Peyer's patch (tissue), 4 donors: ENCODE results near the gene ZNF507. TPM values are rescaled to one million over a fixed set of nuclear protein-coding genes. Genes with fewer than 3 reads are reported as not detected.

Experiments used
- DNase-seq, 3 donors: peaks; one replicate each; pipeline ENCODE4 v3.0.0-alpha.2; 2017 to 2019
- H3K27ac ChIP-seq, 4 donors: fragments of 200-600 bp; sonication (generic); one replicate each; pipeline ENCODE4 v1.5.1; 2016 to 2019
- H3K27me3 ChIP-seq, 2 donors: fragments of 200-600 bp; sonication (generic); one replicate each; pipeline ENCODE4 v1.5.1; 2019
- H3K36me3 ChIP-seq, 3 donors: fragments of 200-600 bp; sonication (generic); one replicate each; pipeline ENCODE4 v1.5.1; 2016 to 2019
- H3K4me1 ChIP-seq, 4 donors: fragments of 200-600 bp; sonication (generic); one replicate each; pipeline ENCODE4 v1.5.1; 2016 to 2019
- H3K4me3 ChIP-seq, 4 donors: fragments of 200-600 bp; sonication (generic); 1 replicate in 3 of 4; 2 replicates in 1 of 4; pipeline ENCODE4 v1.5.1; 2016 to 2019; ENCODE audit warnings: mild to moderate bottlenecking in 1 of 4
- H3K9me3 ChIP-seq, 4 donors: fragments of 200-600 bp; sonication (generic); one replicate each; pipeline ENCODE4 v1.5.1; 2016 to 2019; ENCODE audit warnings: mild to moderate bottlenecking in 1 of 4
- CTCF ChIP-seq, 6 experiments: fragments of 450-650 bp in 4 of 6; fragments of 200-600 bp in 2 of 6; sonication (generic) in 1 of 6; IDR thresholded peaks; one replicate each; pipeline ENCODE4 v1.5.1; 2017 to 2019; ENCODE audit warnings: antibody characterized with exemption in 6 of 6, mild to moderate bottlenecking in 3 of 6, moderate library complexity in 1 of 6
- POLR2A ChIP-seq, 2 donors: fragments of 450-650 bp; IDR thresholded peaks; one replicate each; pipeline ENCODE4 v1.5.1; 2017; ENCODE audit warnings: antibody characterized with exemption in 2 of 2, mild to moderate bottlenecking in 2 of 2, moderate library complexity in 2 of 2
- total RNA-seq, 4 donors: library from RNA; depleted of rRNA; stranded (reverse); fragments of >200 nt; gene quantifications; one replicate each; pipeline ENCODE4 v1.1.0, GENCODE V29; 2016

The ZNF507 gene
- total RNA-seq, 4 donors from 2014 or later: 28.2 to 43.7 (median 34.2) TPM

GRCh38 chr19:32415246-32415645 is 69.8 kb downstream of the ZNF507 start:
- H3K9me3 ChIP-seq: no peaks in the 10 kb centered on the region
- no peaks in the 10 kb centered on the region for H3K27me3 ChIP-seq
- no peak for TF ChIP-seq CTCF (IDR thresholded peaks at IDR 0.05)
- TF ChIP-seq POLR2A (IDR thresholded peaks at IDR 0.05): no peak
- peaks cover 0 to 43% (median 0%) of the 10 kb centered on the region in 3 donors for H3K36me3 ChIP-seq
- no peak for DNase-seq
- no peak overlapping the region for H3K4me3 ChIP-seq
- H3K4me1 ChIP-seq: no peaks in the 10 kb centered on the region
- H3K27ac ChIP-seq: no peak overlapping the region

- Histone ChIP-seq H3K4me1 (no peaks in the 10 kb centered on the region), H3K27me3 (no peaks in the 10 kb centered on the region), H3K9me3 (no peaks in the 10 kb centered on the region), H3K27ac (no peak overlapping the region), H3K36me3 (peaks cover 0 to 39% (median 0%) of the 10 kb centered on the region in 3 donors), H3K4me3 (no peak overlapping the region)
- no peak for DNase-seq
- TF ChIP-seq CTCF (IDR thresholded peaks at IDR 0.05) (no peak), POLR2A (IDR thresholded peaks at IDR 0.05) (no peak)
These were observed 70.3 kb downstream of the ZNF507 start for GRCh38 chr19:32415669-32416068.

- no peak overlapping the region for H3K27ac ChIP-seq
- H3K4me3 ChIP-seq: no peak overlapping the region
- DNase-seq: no peak
- H3K4me1 ChIP-seq: no peaks in the 10 kb centered on the region
- peaks cover 0 to 27% (median 0%) of the 10 kb centered on the region in 3 donors for H3K36me3 ChIP-seq
- no peaks in the 10 kb centered on the region for H3K27me3 ChIP-seq
- no peaks in the 10 kb centered on the region for H3K9me3 ChIP-seq
- TF ChIP-seq POLR2A (IDR thresholded peaks at IDR 0.05): no peak
- no peak for TF ChIP-seq CTCF (IDR thresholded peaks at IDR 0.05)
These were observed 71.5 kb downstream of the ZNF507 start for GRCh38 chr19:32416749-32417456.

- H3K36me3 ChIP-seq: peaks cover 0 to 14% (median 0%) of the 10 kb centered on the region in 3 donors
These were observed 72.7 kb downstream of the ZNF507 start for GRCh38 chr19:32418155-32418554.

GRCh38 chr19:32421589-32422361 is 76.4 kb downstream of the ZNF507 start:
- H3K27me3 ChIP-seq: no peaks in the 10 kb centered on the region
- H3K9me3 ChIP-seq: no peaks in the 10 kb centered on the region
- no peak for TF ChIP-seq CTCF (IDR thresholded peaks at IDR 0.05)
- TF ChIP-seq POLR2A (IDR thresholded peaks at IDR 0.05): no peak
- DNase-seq: no peak
- H3K4me1 ChIP-seq: no peaks in the 10 kb centered on the region
- no peak overlapping the region for H3K27ac ChIP-seq
- H3K4me3 ChIP-seq: no peak overlapping the region
- no peaks in the 10 kb centered on the region for H3K36me3 ChIP-seq

More at GRCh38 chr19:32418155-32418554, 72.7 kb downstream of the ZNF507 start:
- Histone ChIP-seq H3K9me3 (no peaks in the 10 kb centered on the region), H3K4me1 (no peaks in the 10 kb centered on the region), H3K27me3 (no peaks in the 10 kb centered on the region), H3K27ac (no peak overlapping the region), H3K4me3 (no peak overlapping the region)
- DNase-seq: no peak
- TF ChIP-seq CTCF (IDR thresholded peaks at IDR 0.05) (no peak), POLR2A (IDR thresholded peaks at IDR 0.05) (no peak)
